HepG2 (cell line): ENCODE results near the gene RBBP8.

Source experiments
- ASH2L ChIP-seq: fragments of 300-600, 200-600 bp; sonication (generic); IDR thresholded peaks from 2 replicates; pipeline ENCODE4 v1.7.0; 2017; ENCODE audit warnings: low read depth, mild to moderate bottlenecking, moderate library complexity, mixed read lengths, low read length; ENCODE audit not compliant: insufficient read length
- CTCF ChIP-seq: sonication (generic); formaldehyde crosslinking; IDR thresholded peaks from 2 replicates; pipeline ENCODE4 v1.5.0; 2020; ENCODE audit warnings: mild to moderate bottlenecking, missing genetic modification reagents, moderate library complexity
- SETDB1 ChIP-seq: sonication (generic); formaldehyde crosslinking; IDR thresholded peaks from 2 replicates; pipeline ENCODE4 v1.5.1; 2020; ENCODE audit warnings: missing genetic modification reagents, mild to moderate bottlenecking, borderline replicate concordance
- SMAD1 ChIP-seq: sonication (generic); formaldehyde crosslinking; IDR thresholded peaks from 2 replicates; pipeline ENCODE4 v1.4.0; 2020; ENCODE audit warnings: missing genetic modification reagents, low read depth, mild to moderate bottlenecking, borderline replicate concordance
- ZFP36 ChIP-seq: fragments of 150-350 bp; IDR thresholded peaks from 2 replicates; pipeline ENCODE4 v1.6.1; 2018; ENCODE audit warnings: borderline replicate concordance, low read length, low read depth; ENCODE audit not compliant: partially characterized antibody
- ZZZ3 ChIP-seq: sonication (generic); formaldehyde crosslinking; IDR thresholded peaks from 2 replicates; pipeline ENCODE4 v1.4.0; 2020; ENCODE audit warnings: missing genetic modification reagents, mild to moderate bottlenecking, borderline replicate concordance
- TF ChIP-seq, protein P1 (sequence below), 2 experiments: fragments of 450-650 bp in 1 of 2; sonication (generic) in 1 of 2; formaldehyde crosslinking; IDR thresholded peaks; 2 replicates each; pipeline versions ENCODE4 v1.5.0 to v1.8.0; 2020 to 2022; ENCODE audit warnings: mild to moderate bottlenecking in 1 of 2, missing genetic modification reagents in 1 of 2
- TF ChIP-seq, protein P2 (sequence below): sonication (generic); formaldehyde crosslinking; IDR thresholded peaks from 2 replicates; pipeline ENCODE4 v1.5.1; 2020; ENCODE audit warnings: mild to moderate bottlenecking, missing genetic modification reagents, moderate library complexity

DNA sequence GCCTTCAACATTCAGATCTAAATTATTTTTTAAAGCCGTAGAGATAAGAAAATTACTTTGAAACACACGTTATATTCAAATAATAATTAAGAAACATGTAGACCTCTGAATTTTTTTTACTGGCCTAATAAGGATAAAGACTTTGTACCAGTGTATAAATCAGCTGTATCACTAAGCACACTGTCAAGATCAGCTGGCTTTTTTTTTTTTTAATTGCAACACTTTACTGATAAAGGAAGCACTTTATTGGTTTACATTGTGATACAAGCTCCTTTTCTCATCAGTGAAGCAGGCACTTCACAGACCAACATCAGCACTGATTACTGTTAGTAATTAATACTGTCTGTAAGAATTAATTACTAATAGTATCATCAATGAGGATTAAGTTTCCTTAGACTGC is 88.5 kb downstream of the RBBP8 start:
- no peak for TF ChIP-seq SETDB1
- TF ChIP-seq, protein P1, sequence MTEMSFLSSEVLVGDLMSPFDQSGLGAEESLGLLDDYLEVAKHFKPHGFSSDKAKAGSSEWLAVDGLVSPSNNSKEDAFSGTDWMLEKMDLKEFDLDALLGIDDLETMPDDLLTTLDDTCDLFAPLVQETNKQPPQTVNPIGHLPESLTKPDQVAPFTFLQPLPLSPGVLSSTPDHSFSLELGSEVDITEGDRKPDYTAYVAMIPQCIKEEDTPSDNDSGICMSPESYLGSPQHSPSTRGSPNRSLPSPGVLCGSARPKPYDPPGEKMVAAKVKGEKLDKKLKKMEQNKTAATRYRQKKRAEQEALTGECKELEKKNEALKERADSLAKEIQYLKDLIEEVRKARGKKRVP (CRISPR knock-in tag; IDR thresholded peaks at IDR 0.05), result no peak
- TF ChIP-seq CTCF (CRISPR knock-in tag), result no peak
- TF ChIP-seq, protein P2, sequence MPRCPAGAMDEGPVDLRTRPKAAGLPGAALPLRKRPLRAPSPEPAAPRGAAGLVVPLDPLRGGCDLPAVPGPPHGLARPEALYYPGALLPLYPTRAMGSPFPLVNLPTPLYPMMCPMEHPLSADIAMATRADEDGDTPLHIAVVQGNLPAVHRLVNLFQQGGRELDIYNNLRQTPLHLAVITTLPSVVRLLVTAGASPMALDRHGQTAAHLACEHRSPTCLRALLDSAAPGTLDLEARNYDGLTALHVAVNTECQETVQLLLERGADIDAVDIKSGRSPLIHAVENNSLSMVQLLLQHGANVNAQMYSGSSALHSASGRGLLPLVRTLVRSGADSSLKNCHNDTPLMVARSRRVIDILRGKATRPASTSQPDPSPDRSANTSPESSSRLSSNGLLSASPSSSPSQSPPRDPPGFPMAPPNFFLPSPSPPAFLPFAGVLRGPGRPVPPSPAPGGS, result no peak
- TF ChIP-seq ASH2L, result no peak
- TF ChIP-seq ZFP36, result no peak
- no peak for TF ChIP-seq SMAD1
- TF ChIP-seq ZZZ3 (CRISPR knock-in tag), result no peak
